Panc1 (cell line): ENCODE measurements around the gene MRPL43.

ENCODE experiments used
- POLR2AphosphoS5 ChIP-seq: IDR thresholded peaks from 2 replicates; pipeline ENCODE4 v1.6.1; 2012; ENCODE audit warnings: mild to moderate bottlenecking, low read depth, low read length, moderate library complexity
- TF ChIP-seq, protein P1 (sequence below), 2 experiments: IDR thresholded peaks; 2 replicates each; pipeline ENCODE4 v1.6.1; 2011 to 2012; ENCODE audit warnings: low read depth in 2 of 2, control low read depth in 1 of 2, low read length in 1 of 2, mild to moderate bottlenecking in 1 of 2, moderate library complexity in 1 of 2; ENCODE audit not compliant: insufficient read depth in 1 of 2
- TF ChIP-seq, protein P2 (sequence below): fragments of 450-650 bp; IDR thresholded peaks from 2 replicates; pipeline ENCODE4 v1.5.1; 2017; ENCODE audit warnings: mild to moderate bottlenecking

DNA sequence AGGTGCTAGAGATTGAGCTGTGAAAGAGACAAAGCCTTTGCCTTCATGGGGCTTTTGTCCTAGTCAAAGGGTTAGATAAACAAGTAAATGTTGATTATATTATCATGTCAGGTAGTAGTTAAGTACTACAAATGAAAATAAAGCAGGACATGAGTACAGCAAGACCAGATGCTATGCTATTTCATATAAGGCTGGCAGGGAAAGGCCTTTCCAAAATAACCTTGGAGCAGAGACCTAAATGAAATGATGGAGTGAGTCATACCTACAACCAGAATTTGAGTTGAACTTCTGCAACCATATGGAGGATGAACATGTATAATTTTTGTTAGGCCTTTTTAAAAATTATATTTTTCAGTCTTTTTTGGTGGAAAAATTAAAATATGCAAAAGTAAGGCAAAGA, 41.5 kb downstream of the MRPL43 start:
- TF ChIP-seq, protein P1, sequence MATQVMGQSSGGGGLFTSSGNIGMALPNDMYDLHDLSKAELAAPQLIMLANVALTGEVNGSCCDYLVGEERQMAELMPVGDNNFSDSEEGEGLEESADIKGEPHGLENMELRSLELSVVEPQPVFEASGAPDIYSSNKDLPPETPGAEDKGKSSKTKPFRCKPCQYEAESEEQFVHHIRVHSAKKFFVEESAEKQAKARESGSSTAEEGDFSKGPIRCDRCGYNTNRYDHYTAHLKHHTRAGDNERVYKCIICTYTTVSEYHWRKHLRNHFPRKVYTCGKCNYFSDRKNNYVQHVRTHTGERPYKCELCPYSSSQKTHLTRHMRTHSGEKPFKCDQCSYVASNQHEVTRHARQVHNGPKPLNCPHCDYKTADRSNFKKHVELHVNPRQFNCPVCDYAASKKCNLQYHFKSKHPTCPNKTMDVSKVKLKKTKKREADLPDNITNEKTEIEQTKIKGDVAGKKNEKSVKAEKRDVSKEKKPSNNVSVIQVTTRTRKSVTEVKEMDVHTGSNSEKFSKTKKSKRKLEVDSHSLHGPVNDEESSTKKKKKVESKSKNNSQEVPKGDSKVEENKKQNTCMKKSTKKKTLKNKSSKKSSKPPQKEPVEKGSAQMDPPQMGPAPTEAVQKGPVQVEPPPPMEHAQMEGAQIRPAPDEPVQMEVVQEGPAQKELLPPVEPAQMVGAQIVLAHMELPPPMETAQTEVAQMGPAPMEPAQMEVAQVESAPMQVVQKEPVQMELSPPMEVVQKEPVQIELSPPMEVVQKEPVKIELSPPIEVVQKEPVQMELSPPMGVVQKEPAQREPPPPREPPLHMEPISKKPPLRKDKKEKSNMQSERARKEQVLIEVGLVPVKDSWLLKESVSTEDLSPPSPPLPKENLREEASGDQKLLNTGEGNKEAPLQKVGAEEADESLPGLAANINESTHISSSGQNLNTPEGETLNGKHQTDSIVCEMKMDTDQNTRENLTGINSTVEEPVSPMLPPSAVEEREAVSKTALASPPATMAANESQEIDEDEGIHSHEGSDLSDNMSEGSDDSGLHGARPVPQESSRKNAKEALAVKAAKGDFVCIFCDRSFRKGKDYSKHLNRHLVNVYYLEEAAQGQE (IDR thresholded peaks at IDR 0.05; ENCODE audit: insufficient read depth in 1 of 2, low read depth in 2 of 2, low read length in 1 of 2) = no peak
- TF ChIP-seq, protein P2, sequence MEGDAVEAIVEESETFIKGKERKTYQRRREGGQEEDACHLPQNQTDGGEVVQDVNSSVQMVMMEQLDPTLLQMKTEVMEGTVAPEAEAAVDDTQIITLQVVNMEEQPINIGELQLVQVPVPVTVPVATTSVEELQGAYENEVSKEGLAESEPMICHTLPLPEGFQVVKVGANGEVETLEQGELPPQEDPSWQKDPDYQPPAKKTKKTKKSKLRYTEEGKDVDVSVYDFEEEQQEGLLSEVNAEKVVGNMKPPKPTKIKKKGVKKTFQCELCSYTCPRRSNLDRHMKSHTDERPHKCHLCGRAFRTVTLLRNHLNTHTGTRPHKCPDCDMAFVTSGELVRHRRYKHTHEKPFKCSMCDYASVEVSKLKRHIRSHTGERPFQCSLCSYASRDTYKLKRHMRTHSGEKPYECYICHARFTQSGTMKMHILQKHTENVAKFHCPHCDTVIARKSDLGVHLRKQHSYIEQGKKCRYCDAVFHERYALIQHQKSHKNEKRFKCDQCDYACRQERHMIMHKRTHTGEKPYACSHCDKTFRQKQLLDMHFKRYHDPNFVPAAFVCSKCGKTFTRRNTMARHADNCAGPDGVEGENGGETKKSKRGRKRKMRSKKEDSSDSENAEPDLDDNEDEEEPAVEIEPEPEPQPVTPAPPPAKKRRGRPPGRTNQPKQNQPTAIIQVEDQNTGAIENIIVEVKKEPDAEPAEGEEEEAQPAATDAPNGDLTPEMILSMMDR = no peak
- TF ChIP-seq POLR2AphosphoS5 = no peak
